Measurements from ENCODE around the gene PTPRT. TPM values are rescaled to one million over a fixed set of nuclear protein-coding genes. Genes with fewer than 3 reads are reported as not detected.

PTPRT gene
- total RNA-seq, 1 experiment from 2014 or later: 0.20 TPM

- DNase-seq (ENCODE audit: low read depth): no peak
- in situ Hi-C loops (cut with HindIII; ENCODE audit: low pct_unique_long_range_greater_than_20kb, low sequenced_read_pairs): no loop called here
Observed at GRCh38 chr20:43006651-43007375, 182.9 kb downstream of the PTPRT start.

GRCh38 chr20:43003318-43003944 lies 186.3 kb downstream of the PTPRT start:
- in situ Hi-C loops (cut with HindIII; ENCODE audit: low pct_unique_long_range_greater_than_20kb, low sequenced_read_pairs): no loop called here
- DNase-seq (ENCODE audit: low read depth): no peak

- in situ Hi-C loops (cut with HindIII; ENCODE audit: low pct_unique_long_range_greater_than_20kb, low sequenced_read_pairs): no loop called here
- DNase-seq (ENCODE audit: low read depth): no peak
Observed at GRCh38 chr20:42996141-42996540, 193.6 kb downstream of the PTPRT start.

- in situ Hi-C loops (cut with HindIII; ENCODE audit: low pct_unique_long_range_greater_than_20kb, low sequenced_read_pairs): no loop called here
- DNase-seq (ENCODE audit: low read depth): no peak
Observed at GRCh38 chr20:42988319-42988718, 201.4 kb downstream of the PTPRT start.

- no peak for DNase-seq (ENCODE audit: low read depth)
- in situ Hi-C loops (cut with HindIII; ENCODE audit: low pct_unique_long_range_greater_than_20kb, low sequenced_read_pairs): no loop called here
Observed at GRCh38 chr20:42987376-42988114, 202.2 kb downstream of the PTPRT start.

- in situ Hi-C loops (cut with HindIII; ENCODE audit: low pct_unique_long_range_greater_than_20kb, low sequenced_read_pairs): no loop called here
- DNase-seq (ENCODE audit: low read depth): no peak
Observed at GRCh38 chr20:42986143-42986773, 203.4 kb downstream of the PTPRT start.

- in situ Hi-C loops (cut with HindIII; ENCODE audit: low pct_unique_long_range_greater_than_20kb, low sequenced_read_pairs): no loop called here
Observed at GRCh38 chr20:42985628-42986027, 204.1 kb downstream of the PTPRT start.

GRCh38 chr20:42982218-42982617 lies 207.5 kb downstream of the PTPRT start:
- DNase-seq (ENCODE audit: low read depth): peak; percentile 2
- in situ Hi-C loops (cut with HindIII; ENCODE audit: low pct_unique_long_range_greater_than_20kb, low sequenced_read_pairs): no loop called here

More at GRCh38 chr20:42985628-42986027, 204.1 kb downstream of the PTPRT start:
- DNase-seq (ENCODE audit: low read depth): no peak

- no peak for DNase-seq (ENCODE audit: low read depth)
- in situ Hi-C loops (cut with HindIII; ENCODE audit: low pct_unique_long_range_greater_than_20kb, low sequenced_read_pairs): no loop called here
Observed at GRCh38 chr20:42981253-42981652, 208.5 kb downstream of the PTPRT start.

- in situ Hi-C loops (cut with HindIII; ENCODE audit: low pct_unique_long_range_greater_than_20kb, low sequenced_read_pairs): no loop called here
Observed at GRCh38 chr20:42979720-42980119, 210.0 kb downstream of the PTPRT start.

GRCh38 chr20:42978184-42978974 lies 211.3 kb downstream of the PTPRT start:
- in situ Hi-C loops (cut with HindIII; ENCODE audit: low pct_unique_long_range_greater_than_20kb, low sequenced_read_pairs): no loop called here
- no peak for DNase-seq (ENCODE audit: low read depth)

More at GRCh38 chr20:42979720-42980119, 210.0 kb downstream of the PTPRT start:
- no peak for DNase-seq (ENCODE audit: low read depth)

GRCh38 chr20:42975974-42976373 lies 213.7 kb downstream of the PTPRT start:
- no peak for DNase-seq (ENCODE audit: low read depth)
- in situ Hi-C loops (cut with HindIII; ENCODE audit: low pct_unique_long_range_greater_than_20kb, low sequenced_read_pairs): no loop called here

- in situ Hi-C loops (cut with HindIII; ENCODE audit: low pct_unique_long_range_greater_than_20kb, low sequenced_read_pairs): no loop called here
- DNase-seq (ENCODE audit: low read depth): no peak
Observed at GRCh38 chr20:42974347-42974746, 215.4 kb downstream of the PTPRT start.

GRCh38 chr20:42972591-42972990 lies 217.1 kb downstream of the PTPRT start:
- in situ Hi-C loops (cut with HindIII; ENCODE audit: low pct_unique_long_range_greater_than_20kb, low sequenced_read_pairs): no loop called here

GRCh38 chr20:42968746-42969145 lies 221.0 kb downstream of the PTPRT start:
- in situ Hi-C loops (cut with HindIII; ENCODE audit: low pct_unique_long_range_greater_than_20kb, low sequenced_read_pairs): no loop called here
- no peak for DNase-seq (ENCODE audit: low read depth)

More at GRCh38 chr20:42972591-42972990, 217.1 kb downstream of the PTPRT start:
- DNase-seq (ENCODE audit: low read depth): no peak

- in situ Hi-C loops (cut with HindIII; ENCODE audit: low pct_unique_long_range_greater_than_20kb, low sequenced_read_pairs): no loop called here
Observed at GRCh38 chr20:42963796-42964195, 225.9 kb downstream of the PTPRT start.

GRCh38 chr20:42961771-42962170 lies 227.9 kb downstream of the PTPRT start:
- in situ Hi-C loops (cut with HindIII; ENCODE audit: low pct_unique_long_range_greater_than_20kb, low sequenced_read_pairs): no loop called here
- no peak for DNase-seq (ENCODE audit: low read depth)

More at GRCh38 chr20:42963796-42964195, 225.9 kb downstream of the PTPRT start:
- DNase-seq (ENCODE audit: low read depth): no peak

- in situ Hi-C loops (cut with HindIII; ENCODE audit: low pct_unique_long_range_greater_than_20kb, low sequenced_read_pairs): no loop called here
- no peak for DNase-seq (ENCODE audit: low read depth)
Observed at GRCh38 chr20:42959996-42960395, 229.7 kb downstream of the PTPRT start.
